HL-60 (cell line): ENCODE results near the gene ITGA6.

Experiments
- POLR2AphosphoS5 ChIP-seq: IDR thresholded peaks from 2 replicates; pipeline ENCODE4 v1.6.1; 2012; ENCODE audit warnings: low read depth
- TF ChIP-seq, protein P1 (sequence below): IDR thresholded peaks from one replicate; pipeline ENCODE4 v1.5.1; 2011; ENCODE audit warnings: low read length, control low read depth, inconsistent platforms; ENCODE audit not compliant: insufficient read depth

DNA sequence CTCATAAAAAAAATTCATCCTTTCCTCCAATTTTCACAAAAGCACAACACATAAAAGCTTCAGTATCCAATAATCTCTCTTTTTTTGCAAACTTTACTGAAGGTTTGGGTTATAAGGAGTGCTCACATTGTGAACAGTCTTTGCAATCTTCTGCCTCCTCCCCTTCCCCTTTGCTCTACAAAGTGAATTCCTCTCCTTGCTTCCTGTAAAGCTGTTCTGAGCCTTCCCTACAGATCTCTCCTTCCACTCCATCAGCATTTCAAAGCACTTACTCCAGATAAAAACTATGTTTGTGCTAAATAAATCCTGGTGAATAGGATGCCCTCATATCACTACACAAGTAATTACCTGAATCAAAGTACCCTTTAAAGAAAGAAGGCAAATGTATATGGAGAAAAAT is 123.9 kb downstream of the ITGA6 start:
- TF ChIP-seq, protein P1, sequence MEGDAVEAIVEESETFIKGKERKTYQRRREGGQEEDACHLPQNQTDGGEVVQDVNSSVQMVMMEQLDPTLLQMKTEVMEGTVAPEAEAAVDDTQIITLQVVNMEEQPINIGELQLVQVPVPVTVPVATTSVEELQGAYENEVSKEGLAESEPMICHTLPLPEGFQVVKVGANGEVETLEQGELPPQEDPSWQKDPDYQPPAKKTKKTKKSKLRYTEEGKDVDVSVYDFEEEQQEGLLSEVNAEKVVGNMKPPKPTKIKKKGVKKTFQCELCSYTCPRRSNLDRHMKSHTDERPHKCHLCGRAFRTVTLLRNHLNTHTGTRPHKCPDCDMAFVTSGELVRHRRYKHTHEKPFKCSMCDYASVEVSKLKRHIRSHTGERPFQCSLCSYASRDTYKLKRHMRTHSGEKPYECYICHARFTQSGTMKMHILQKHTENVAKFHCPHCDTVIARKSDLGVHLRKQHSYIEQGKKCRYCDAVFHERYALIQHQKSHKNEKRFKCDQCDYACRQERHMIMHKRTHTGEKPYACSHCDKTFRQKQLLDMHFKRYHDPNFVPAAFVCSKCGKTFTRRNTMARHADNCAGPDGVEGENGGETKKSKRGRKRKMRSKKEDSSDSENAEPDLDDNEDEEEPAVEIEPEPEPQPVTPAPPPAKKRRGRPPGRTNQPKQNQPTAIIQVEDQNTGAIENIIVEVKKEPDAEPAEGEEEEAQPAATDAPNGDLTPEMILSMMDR, result no peak
- no peak for TF ChIP-seq POLR2AphosphoS5
